Gastroesophageal sphincter (tissue), 3 donors: ENCODE results near the gene RITA1.

Experiments
- CTCF ChIP-seq, 4 experiments: fragments of 200-600 bp in 2 of 4; fragments of 450-650 bp in 2 of 4; sonication (generic) in 1 of 4; IDR thresholded peaks; one replicate each; pipeline ENCODE4 v1.5.1; 2017 to 2019; ENCODE audit warnings: antibody characterized with exemption in 4 of 4, mild to moderate bottlenecking in 2 of 4, moderate library complexity in 2 of 4
- POLR2A ChIP-seq, 2 donors: fragments of 450-650 bp; IDR thresholded peaks; one replicate each; pipeline ENCODE4 v1.6.1; 2017; ENCODE audit warnings: antibody characterized with exemption in 2 of 2, mild to moderate bottlenecking in 2 of 2, moderate library complexity in 1 of 2
- POLR2AphosphoS5 ChIP-seq: sonication (generic); formaldehyde crosslinking; IDR thresholded peaks from one replicate; pipeline ENCODE4 v1.6.1; 2017; ENCODE audit warnings: antibody characterized with exemption

- TF ChIP-seq CTCF (IDR thresholded peaks at IDR 0.05) (no peak), POLR2A (IDR thresholded peaks at IDR 0.05) (peak; percentile 54), POLR2AphosphoS5 (peak; percentile 29)
These were observed at the start of gene RITA1, which contains the start of gene DDX54 for GRCh38 chr12:113185180-113186032.
